GM10248 (cell line): ENCODE results near the gene SLC44A4.
"Not testable (repeated sequence)": the region's sequence is repeated elsewhere in the genome, so short reads cannot be mapped to it uniquely, and the experiment has no call there.

Experiments used
- CTCF ChIA-PET: fragments of 300-600 bp; sonication (Branson Sonifier 250); formaldehyde crosslinking; extraction: SDS; loops from one replicate; lab custom pipeline; 2021; ENCODE audit warnings: antibody characterized with exemption; lab: Yijun Ruan, JAX
- POLR2A ChIA-PET: fragments of 350-650 bp; sonication (Branson Sonifier 250); formaldehyde crosslinking; extraction: SDS; loops from one replicate; lab custom pipeline; 2020; ENCODE audit warnings: antibody characterized with exemption; lab: Yijun Ruan, JAX
- DNase-seq: peaks from one replicate; pipeline ENCODE4 v3.0.0; 2012; ENCODE audit errors: extremely low spot score
- CTCF ChIP-seq: IDR thresholded peaks from 2 replicates; pipeline ENCODE4 v1.5.1; 2012; ENCODE audit warnings: mild to moderate bottlenecking, low read depth; ENCODE audit errors: extremely low read depth, missing control alignments, control extremely low read depth

SLC44A4 gene

GRCh38 chr6:31822036-31822821, 56.6 kb downstream of the SLC44A4 start:
- ChIA-PET POLR2A (interaction anchor here (0.6 to 1.2 kb wide), 4 partner anchors 9 to 196 kb away, joined by 3 to 5 read pairs (median 4); partner anchors contain the start of gene VARS1), CTCF (interaction anchor here (0.9 to 2.1 kb wide), 5 partner anchors 8 to 90 kb away, joined by 3 to 8 read pairs (median 3); partner anchors contain the start of gene LSM2)
- peak; percentile 71 for DNase-seq
- no peak for TF ChIP-seq CTCF

GRCh38 chr6:31821301-31822035, 57.3 kb downstream of the SLC44A4 start:
- CTCF ChIA-PET, result interaction anchor here (1.2 to 2.1 kb wide), 2 partner anchors 13 to 52 kb away, joined by 3 to 5 read pairs; no protein-coding TSS in a partner anchor
- POLR2A ChIA-PET, result interaction anchor here (0.6 kb wide), 1 partner anchor 45 kb away, joined by 5 read pairs; no protein-coding TSS in a partner anchor
- peak; percentile 70 for DNase-seq
- TF ChIP-seq CTCF, result no peak

- POLR2A ChIA-PET, result interaction anchor here (0.7 kb wide), 1 partner anchor 130 kb away, joined by 10 read pairs; no protein-coding TSS in a partner anchor
- CTCF ChIA-PET, result interaction anchor here (1.2 to 2.1 kb wide), 2 partner anchors 14 to 17 kb away, joined by 3 to 7 read pairs; partner anchors contain the start of gene LSM2
- not testable (repeated sequence) for DNase-seq
Measured at GRCh38 chr6:31820399-31820798, 58.4 kb downstream of the SLC44A4 start.

GRCh38 chr6:31819871-31820299, 58.9 kb downstream of the SLC44A4 start:
- ChIA-PET CTCF (interaction anchor here (1.2 to 2.1 kb wide), 2 partner anchors 13 to 16 kb away, joined by 3 to 7 read pairs; partner anchors contain the start of gene LSM2), POLR2A (interaction anchor here (0.7 kb wide), 1 partner anchor 130 kb away, joined by 10 read pairs; no protein-coding TSS in a partner anchor)
- DNase-seq, result no peak
- no peak for TF ChIP-seq CTCF

- DNase-seq, CTCF ChIA-PET: not testable (repeated sequence)
- POLR2A ChIA-PET, result interaction anchor here (1.1 to 1.5 kb wide), 2 partner anchors 8 to 17 kb away, joined by 4 read pairs; no protein-coding TSS in a partner anchor
Measured at GRCh38 chr6:31817929-31818511, 60.8 kb downstream of the SLC44A4 start.

- DNase-seq, CTCF ChIA-PET: not testable (repeated sequence)
- POLR2A ChIA-PET, result interaction anchor here (1.1 to 1.5 kb wide), 2 partner anchors 9 to 18 kb away, joined by 4 read pairs; no protein-coding TSS in a partner anchor
Measured at GRCh38 chr6:31817133-31817928, 61.5 kb downstream of the SLC44A4 start.
